HL-60 (cell line): Measurements from ENCODE around the gene GNB4.
A peak's percentile ranks its signal among the peaks of the same experiment; 100 is the strongest.

Experiments used
- DNase-seq, 2 experiments: peaks; one replicate each; pipeline ENCODE4 v3.0.0-alpha.2; 2010 to 2020; ENCODE audit warnings: low read depth in 1 of 2, low spot score in 1 of 2
- H3K27ac ChIP-seq: fragments of 250-450 bp; sonication (Bioruptor Pico); replicated peaks from 2 replicates; pipeline ENCODE4 v1.5.1; 2020; ENCODE audit warnings: mild to moderate bottlenecking, moderate library complexity
- H3K27me3 ChIP-seq: fragments of 250-450 bp; sonication (Bioruptor Pico); 2 replicates; pipeline ENCODE4 v1.5.1; 2021; ENCODE audit warnings: mild to moderate bottlenecking, moderate library complexity; ENCODE audit not compliant: insufficient read depth, poor library complexity, severe bottlenecking
- H3K4me3 ChIP-seq: replicated peaks from 2 replicates; pipeline ENCODE4 v1.5.1; 2011; ENCODE audit warnings: mild to moderate bottlenecking, control low read depth, low read length; ENCODE audit not compliant: insufficient read depth
- CTCF ChIP-seq: IDR thresholded peaks from one replicate; pipeline ENCODE4 v1.5.1; 2011; ENCODE audit warnings: low read length, control low read depth, inconsistent platforms; ENCODE audit not compliant: insufficient read depth
- GABPA ChIP-seq: IDR thresholded peaks from 2 replicates; pipeline ENCODE4 v1.6.1; 2012; ENCODE audit warnings: low read depth
- POLR2AphosphoS5 ChIP-seq: IDR thresholded peaks from 2 replicates; pipeline ENCODE4 v1.6.1; 2012; ENCODE audit warnings: low read depth
- SPI1 ChIP-seq: IDR thresholded peaks from 2 replicates; pipeline ENCODE4 v1.6.1; 2012; ENCODE audit warnings: low read depth, mild to moderate bottlenecking, borderline replicate concordance
- TF ChIP-seq, protein P1 (sequence below): IDR thresholded peaks from 2 replicates; pipeline ENCODE4 v1.6.1; 2012; ENCODE audit warnings: low read depth; ENCODE audit not compliant: insufficient replicate concordance

The GNB4 gene

DNA sequence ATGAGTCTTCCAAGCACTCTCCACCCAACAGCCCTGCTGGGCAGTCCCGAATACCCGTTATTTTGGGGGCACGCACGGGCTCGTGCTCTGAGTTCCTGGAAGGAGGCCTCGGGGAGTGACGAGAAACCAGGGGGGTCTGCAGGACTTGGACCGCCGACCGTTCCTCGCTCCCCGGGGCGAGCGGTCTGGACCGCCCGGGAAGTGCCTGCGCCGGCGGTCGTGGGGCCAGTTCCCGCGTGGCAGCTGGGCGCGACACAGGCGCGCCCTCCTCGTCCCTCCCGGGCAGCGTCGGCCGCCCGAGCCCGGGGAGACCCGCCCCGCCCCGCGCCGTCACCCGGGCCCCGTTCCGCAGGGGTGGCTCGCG lies 387 bp downstream of the GNB4 start:
- Histone ChIP-seq H3K27me3 (no peaks in the 10 kb centered on the region), H3K27ac (peak overlapping the region; percentile 90), H3K4me3 (peak overlapping the region; percentile 80)
- TF ChIP-seq SPI1 (no peak), GABPA (no peak), POLR2AphosphoS5 (no peak), CTCF (no peak)
- TF ChIP-seq, protein P1, sequence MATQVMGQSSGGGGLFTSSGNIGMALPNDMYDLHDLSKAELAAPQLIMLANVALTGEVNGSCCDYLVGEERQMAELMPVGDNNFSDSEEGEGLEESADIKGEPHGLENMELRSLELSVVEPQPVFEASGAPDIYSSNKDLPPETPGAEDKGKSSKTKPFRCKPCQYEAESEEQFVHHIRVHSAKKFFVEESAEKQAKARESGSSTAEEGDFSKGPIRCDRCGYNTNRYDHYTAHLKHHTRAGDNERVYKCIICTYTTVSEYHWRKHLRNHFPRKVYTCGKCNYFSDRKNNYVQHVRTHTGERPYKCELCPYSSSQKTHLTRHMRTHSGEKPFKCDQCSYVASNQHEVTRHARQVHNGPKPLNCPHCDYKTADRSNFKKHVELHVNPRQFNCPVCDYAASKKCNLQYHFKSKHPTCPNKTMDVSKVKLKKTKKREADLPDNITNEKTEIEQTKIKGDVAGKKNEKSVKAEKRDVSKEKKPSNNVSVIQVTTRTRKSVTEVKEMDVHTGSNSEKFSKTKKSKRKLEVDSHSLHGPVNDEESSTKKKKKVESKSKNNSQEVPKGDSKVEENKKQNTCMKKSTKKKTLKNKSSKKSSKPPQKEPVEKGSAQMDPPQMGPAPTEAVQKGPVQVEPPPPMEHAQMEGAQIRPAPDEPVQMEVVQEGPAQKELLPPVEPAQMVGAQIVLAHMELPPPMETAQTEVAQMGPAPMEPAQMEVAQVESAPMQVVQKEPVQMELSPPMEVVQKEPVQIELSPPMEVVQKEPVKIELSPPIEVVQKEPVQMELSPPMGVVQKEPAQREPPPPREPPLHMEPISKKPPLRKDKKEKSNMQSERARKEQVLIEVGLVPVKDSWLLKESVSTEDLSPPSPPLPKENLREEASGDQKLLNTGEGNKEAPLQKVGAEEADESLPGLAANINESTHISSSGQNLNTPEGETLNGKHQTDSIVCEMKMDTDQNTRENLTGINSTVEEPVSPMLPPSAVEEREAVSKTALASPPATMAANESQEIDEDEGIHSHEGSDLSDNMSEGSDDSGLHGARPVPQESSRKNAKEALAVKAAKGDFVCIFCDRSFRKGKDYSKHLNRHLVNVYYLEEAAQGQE = no peak
- peak in 1 of 2 experiments; percentile 37 for DNase-seq

DNA sequence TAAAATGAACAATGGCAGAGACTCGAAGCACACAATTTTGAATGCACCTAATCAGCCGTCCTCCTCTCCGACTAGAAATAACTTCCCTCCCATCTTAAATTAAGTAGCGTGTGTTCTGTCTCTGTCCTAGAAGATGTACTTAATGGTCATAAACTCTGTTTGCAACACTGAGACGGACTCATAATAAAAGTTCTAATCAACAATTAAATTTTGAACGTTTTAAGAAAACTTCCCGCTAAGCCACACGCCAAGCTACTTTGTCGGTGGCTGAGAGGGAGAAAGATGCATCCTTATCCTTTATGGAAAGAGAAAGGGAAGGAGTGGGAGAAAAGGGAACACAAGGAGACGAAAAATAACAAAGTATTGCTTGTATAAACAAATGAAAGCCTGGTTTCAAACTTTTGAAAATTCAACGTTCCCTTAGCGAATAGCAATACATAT lies 989 bp downstream of the GNB4 start:
- TF ChIP-seq, protein P1 = no peak
- TF ChIP-seq GABPA (no peak), CTCF (no peak), POLR2AphosphoS5 (no peak), SPI1 (no peak)
- H3K27ac ChIP-seq = peak overlapping the region; percentile 90
- DNase-seq = no peak

GRCh38 chr3:179449636-179450035 lies 1.6 kb downstream of the GNB4 start:
- Histone ChIP-seq H3K27ac (peak overlapping the region; percentile 90), H3K4me3 (peak overlapping the region; percentile 80), H3K27me3 (no peaks in the 10 kb centered on the region)
- no peak for DNase-seq
- TF ChIP-seq CTCF (no peak), GABPA (no peak), SPI1 (no peak), POLR2AphosphoS5 (no peak)
- TF ChIP-seq, protein P1 = no peak

More for the DNA sequence above, 989 bp downstream of the GNB4 start:
- Histone ChIP-seq H3K27me3 (no peaks in the 10 kb centered on the region), H3K4me3 (peak overlapping the region; percentile 80)
